Liver (tissue), 9 donors: ENCODE measurements around the gene MAGI1. TPM values are rescaled to one million over a fixed set of nuclear protein-coding genes. Genes with fewer than 3 reads are reported as not detected.

Source experiments
- DNase-seq: peaks from one replicate; pipeline ENCODE4 v3.0.0-alpha.2; 2017; ENCODE audit warnings: low spot score
- H3K27ac ChIP-seq, 2 donors: one replicate each; pipeline ENCODE4 v1.7.0; 2013; ENCODE audit warnings: inconsistent platforms in 2 of 2, low read length in 2 of 2, control low read depth in 1 of 2, low read depth in 1 of 2, mild to moderate bottlenecking in 1 of 2
- H3K27me3 ChIP-seq, 4 donors: one replicate each; pipeline versions ENCODE4 v1.6.1 to v1.7.0; 2013; ENCODE audit warnings: low read length in 3 of 4, inconsistent platforms in 1 of 4, mild to moderate bottlenecking in 1 of 4, moderate library complexity in 1 of 4; ENCODE audit not compliant: control insufficient read depth in 4 of 4, insufficient read depth in 4 of 4
- H3K36me3 ChIP-seq, 4 donors: one replicate each; pipeline versions ENCODE4 v1.6.1 to v1.7.0; 2013; ENCODE audit warnings: low read length in 3 of 4, mild to moderate bottlenecking in 3 of 4, low read depth in 1 of 4, moderate library complexity in 1 of 4; ENCODE audit not compliant: control insufficient read depth in 4 of 4, insufficient read depth in 3 of 4
- H3K4me1 ChIP-seq, 4 donors: one replicate each; pipeline versions ENCODE4 v1.6.1 to v1.7.0; 2013; ENCODE audit warnings: low read length in 3 of 4, mild to moderate bottlenecking in 3 of 4, moderate library complexity in 1 of 4; ENCODE audit not compliant: control insufficient read depth in 4 of 4, insufficient read depth in 4 of 4
- H3K4me3 ChIP-seq, 3 donors: one replicate each; pipeline versions ENCODE4 v1.6.1 to v1.7.0; 2013; ENCODE audit warnings: low read length in 3 of 3, control low read depth in 1 of 3, low read depth in 1 of 3, mild to moderate bottlenecking in 1 of 3
- H3K9ac ChIP-seq, 2 donors: one replicate each; pipeline ENCODE4 v1.7.0; 2013; ENCODE audit warnings: low read length in 2 of 2, mild to moderate bottlenecking in 2 of 2, moderate library complexity in 2 of 2, control low read depth in 1 of 2, low read depth in 1 of 2
- H3K9me3 ChIP-seq, 4 donors: one replicate each; pipeline versions ENCODE4 v1.6.1 to v1.7.0; 2013; ENCODE audit warnings: low read length in 3 of 4; ENCODE audit not compliant: control insufficient read depth in 4 of 4
- EGR1 ChIP-seq, 2 donors: IDR thresholded peaks; 2 replicates each; pipeline ENCODE4 v1.6.1; 2016 to 2018; ENCODE audit warnings: antibody characterized with exemption in 2 of 2, low read depth in 2 of 2
- FOXA1 ChIP-seq: IDR thresholded peaks from 2 replicates; pipeline ENCODE4 v1.6.1; 2016; ENCODE audit warnings: antibody characterized with exemption
- FOXA2 ChIP-seq: IDR thresholded peaks from 2 replicates; pipeline ENCODE4 v1.6.1; 2016; ENCODE audit warnings: antibody characterized with exemption
- GABPA ChIP-seq, 2 donors: IDR thresholded peaks in 1 of 2; conservative IDR thresholded peaks in 1 of 2; 2 replicates each; pipeline ENCODE4 v1.6.1; 2016; ENCODE audit warnings: antibody characterized with exemption in 2 of 2, mild to moderate bottlenecking in 1 of 2, moderate library complexity in 1 of 2
- HNF4A ChIP-seq, 2 donors: conservative IDR thresholded peaks; 2 replicates each; pipeline ENCODE4 v1.6.1; 2016; ENCODE audit warnings: antibody characterized with exemption in 2 of 2, mild to moderate bottlenecking in 2 of 2
- HNF4G ChIP-seq: IDR thresholded peaks from 2 replicates; pipeline ENCODE4 v1.6.1; 2016; ENCODE audit warnings: antibody characterized with exemption
- JUND ChIP-seq, 2 donors: IDR thresholded peaks; 2 replicates each; pipeline ENCODE4 v1.6.1; 2016; ENCODE audit warnings: antibody characterized with exemption in 2 of 2
- NR2F2 ChIP-seq: IDR thresholded peaks from 2 replicates; pipeline ENCODE4 v1.6.1; 2016; ENCODE audit warnings: antibody characterized with exemption
- RAD21 ChIP-seq, 2 donors: IDR thresholded peaks; 2 replicates each; pipeline ENCODE4 v1.6.1; 2016; ENCODE audit warnings: antibody characterized with exemption in 2 of 2, mild to moderate bottlenecking in 2 of 2
- RXRA ChIP-seq, 2 donors: IDR thresholded peaks; 2 replicates each; pipeline ENCODE4 v1.6.1; 2017 to 2018; ENCODE audit warnings: antibody characterized with exemption in 2 of 2, mild to moderate bottlenecking in 1 of 2
- SP1 ChIP-seq: IDR thresholded peaks from 2 replicates; pipeline ENCODE4 v1.6.1; 2018; ENCODE audit warnings: antibody characterized with exemption, mild to moderate bottlenecking
- TAF1 ChIP-seq: conservative IDR thresholded peaks from 2 replicates; pipeline ENCODE4 v1.6.1; 2016; ENCODE audit warnings: antibody characterized with exemption, mild to moderate bottlenecking
- YY1 ChIP-seq: IDR thresholded peaks from 2 replicates; pipeline ENCODE4 v1.6.1; 2016; ENCODE audit warnings: antibody characterized with exemption, mild to moderate bottlenecking
- WGBS: extraction: QIAGEN DNeasy Blood & Tissue Kit; methylation state at CpG from one replicate; pipeline ENCODE4 v1.1.7; 2013; 5-methylcytosine and 5-hydroxymethylcytosine counted together
- polyA plus RNA-seq, 2 donors: library from polyadenylated mRNA; stranded (reverse) in 1 of 2; unstranded in 1 of 2; fragments of 200-250 nt in 1 of 2; fragments of >200 nt in 1 of 2; fragmentation: Nextera tagmentation in 1 of 2; extraction: Ambion mirVana in 1 of 2; gene quantifications; one replicate each; pipeline versions ENCODE4 v1.2.1 to v1.2.3, GENCODE V29; 2013 to 2015
- total RNA-seq, 2 donors: library from RNA; depleted of rRNA; stranded (reverse); fragments of >200 nt; gene quantifications; one replicate each; pipeline ENCODE4 v1.2.3, GENCODE V29; 2014
- TF ChIP-seq, protein P1 (sequence below): IDR thresholded peaks from 2 replicates; pipeline ENCODE4 v1.6.1; 2016; ENCODE audit warnings: antibody characterized with exemption
- TF ChIP-seq, protein P2 (sequence below): IDR thresholded peaks from 2 replicates; pipeline ENCODE4 v1.6.1; 2016; ENCODE audit warnings: antibody characterized with exemption
- TF ChIP-seq, protein P3 (sequence below): fragments of 150-350 bp; IDR thresholded peaks from 2 replicates; pipeline ENCODE4 v1.5.1; 2017; ENCODE audit warnings: improper control_type of control experiment, low read depth, low read length; ENCODE audit not compliant: missing input control
- TF ChIP-seq, protein P4 (sequence below): IDR thresholded peaks from 2 replicates; pipeline ENCODE4 v1.6.1; 2016; ENCODE audit warnings: antibody characterized with exemption, mild to moderate bottlenecking
- TF ChIP-seq, protein P5 (sequence below): IDR thresholded peaks from 2 replicates; pipeline ENCODE4 v1.6.1; 2016; ENCODE audit warnings: antibody characterized with exemption
- donor health status: healthy.
- donor health status: healthy.
- donor health status: healthy.
- donor health status: healthy.
- donor health status: healthy.

Gene MAGI1
- total and polyA plus RNA-seq, 4 donors, result 9.6 to 68.8 (median 14.0) TPM

DNA sequence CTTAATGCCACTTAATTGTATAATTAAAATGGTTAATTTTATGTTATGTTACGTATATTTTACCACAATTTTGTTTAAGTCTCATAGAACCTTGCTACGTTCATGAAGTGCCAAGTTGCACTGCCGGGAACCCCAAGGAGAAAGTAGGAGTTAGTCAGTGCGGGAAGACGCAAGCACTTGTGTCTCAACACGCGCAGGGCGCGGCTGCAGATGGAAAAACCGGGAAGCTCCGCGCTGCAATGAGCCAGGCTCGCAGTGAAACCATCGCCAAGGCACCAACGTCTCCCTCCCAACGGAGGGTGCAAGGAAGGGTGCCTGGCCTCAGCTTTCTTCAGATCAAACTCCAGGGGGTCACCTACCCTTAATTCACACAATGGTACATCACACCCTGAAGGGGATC, 21.6 kb downstream of the MAGI1 start:
- Histone ChIP-seq H3K36me3 (no peaks in the 10 kb centered on the region), H3K27me3 (no peaks in the 10 kb centered on the region), H3K4me1 (peaks cover 7 to 22% (median 14%) of the 10 kb centered on the region in 4 donors), H3K9me3 (no peaks in the 10 kb centered on the region), H3K9ac (no peak overlapping the region), H3K4me3 (no peak overlapping the region), H3K27ac (no peak overlapping the region)
- no peak for TF ChIP-seq RXRA (IDR thresholded peaks at IDR 0.05)
- TF ChIP-seq, protein P1, sequence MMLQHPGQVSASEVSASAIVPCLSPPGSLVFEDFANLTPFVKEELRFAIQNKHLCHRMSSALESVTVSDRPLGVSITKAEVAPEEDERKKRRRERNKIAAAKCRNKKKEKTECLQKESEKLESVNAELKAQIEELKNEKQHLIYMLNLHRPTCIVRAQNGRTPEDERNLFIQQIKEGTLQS, result no peak
- TF ChIP-seq NR2F2, result no peak
- TF ChIP-seq HNF4A (conservative IDR thresholded peaks at IDR 0.05), result no peak
- TF ChIP-seq, protein P2, sequence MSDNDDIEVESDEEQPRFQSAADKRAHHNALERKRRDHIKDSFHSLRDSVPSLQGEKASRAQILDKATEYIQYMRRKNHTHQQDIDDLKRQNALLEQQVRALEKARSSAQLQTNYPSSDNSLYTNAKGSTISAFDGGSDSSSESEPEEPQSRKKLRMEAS, result no peak
- TF ChIP-seq, protein P3, sequence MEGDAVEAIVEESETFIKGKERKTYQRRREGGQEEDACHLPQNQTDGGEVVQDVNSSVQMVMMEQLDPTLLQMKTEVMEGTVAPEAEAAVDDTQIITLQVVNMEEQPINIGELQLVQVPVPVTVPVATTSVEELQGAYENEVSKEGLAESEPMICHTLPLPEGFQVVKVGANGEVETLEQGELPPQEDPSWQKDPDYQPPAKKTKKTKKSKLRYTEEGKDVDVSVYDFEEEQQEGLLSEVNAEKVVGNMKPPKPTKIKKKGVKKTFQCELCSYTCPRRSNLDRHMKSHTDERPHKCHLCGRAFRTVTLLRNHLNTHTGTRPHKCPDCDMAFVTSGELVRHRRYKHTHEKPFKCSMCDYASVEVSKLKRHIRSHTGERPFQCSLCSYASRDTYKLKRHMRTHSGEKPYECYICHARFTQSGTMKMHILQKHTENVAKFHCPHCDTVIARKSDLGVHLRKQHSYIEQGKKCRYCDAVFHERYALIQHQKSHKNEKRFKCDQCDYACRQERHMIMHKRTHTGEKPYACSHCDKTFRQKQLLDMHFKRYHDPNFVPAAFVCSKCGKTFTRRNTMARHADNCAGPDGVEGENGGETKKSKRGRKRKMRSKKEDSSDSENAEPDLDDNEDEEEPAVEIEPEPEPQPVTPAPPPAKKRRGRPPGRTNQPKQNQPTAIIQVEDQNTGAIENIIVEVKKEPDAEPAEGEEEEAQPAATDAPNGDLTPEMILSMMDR, result no peak
- TF ChIP-seq HNF4G, result no peak
- TF ChIP-seq YY1, result no peak
- TF ChIP-seq GABPA (IDR thresholded peaks at IDR 0.05 in 1 of 2, conservative IDR thresholded peaks at IDR 0.05 in 1 of 2), result no peak
- no peak for TF ChIP-seq FOXA1
- TF ChIP-seq TAF1, result no peak
- no peak for TF ChIP-seq JUND (IDR thresholded peaks at IDR 0.05)
- TF ChIP-seq EGR1 (IDR thresholded peaks at IDR 0.05; ENCODE audit: low read depth in 2 of 2), result no peak
- TF ChIP-seq, protein P4, sequence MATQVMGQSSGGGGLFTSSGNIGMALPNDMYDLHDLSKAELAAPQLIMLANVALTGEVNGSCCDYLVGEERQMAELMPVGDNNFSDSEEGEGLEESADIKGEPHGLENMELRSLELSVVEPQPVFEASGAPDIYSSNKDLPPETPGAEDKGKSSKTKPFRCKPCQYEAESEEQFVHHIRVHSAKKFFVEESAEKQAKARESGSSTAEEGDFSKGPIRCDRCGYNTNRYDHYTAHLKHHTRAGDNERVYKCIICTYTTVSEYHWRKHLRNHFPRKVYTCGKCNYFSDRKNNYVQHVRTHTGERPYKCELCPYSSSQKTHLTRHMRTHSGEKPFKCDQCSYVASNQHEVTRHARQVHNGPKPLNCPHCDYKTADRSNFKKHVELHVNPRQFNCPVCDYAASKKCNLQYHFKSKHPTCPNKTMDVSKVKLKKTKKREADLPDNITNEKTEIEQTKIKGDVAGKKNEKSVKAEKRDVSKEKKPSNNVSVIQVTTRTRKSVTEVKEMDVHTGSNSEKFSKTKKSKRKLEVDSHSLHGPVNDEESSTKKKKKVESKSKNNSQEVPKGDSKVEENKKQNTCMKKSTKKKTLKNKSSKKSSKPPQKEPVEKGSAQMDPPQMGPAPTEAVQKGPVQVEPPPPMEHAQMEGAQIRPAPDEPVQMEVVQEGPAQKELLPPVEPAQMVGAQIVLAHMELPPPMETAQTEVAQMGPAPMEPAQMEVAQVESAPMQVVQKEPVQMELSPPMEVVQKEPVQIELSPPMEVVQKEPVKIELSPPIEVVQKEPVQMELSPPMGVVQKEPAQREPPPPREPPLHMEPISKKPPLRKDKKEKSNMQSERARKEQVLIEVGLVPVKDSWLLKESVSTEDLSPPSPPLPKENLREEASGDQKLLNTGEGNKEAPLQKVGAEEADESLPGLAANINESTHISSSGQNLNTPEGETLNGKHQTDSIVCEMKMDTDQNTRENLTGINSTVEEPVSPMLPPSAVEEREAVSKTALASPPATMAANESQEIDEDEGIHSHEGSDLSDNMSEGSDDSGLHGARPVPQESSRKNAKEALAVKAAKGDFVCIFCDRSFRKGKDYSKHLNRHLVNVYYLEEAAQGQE, result no peak
- TF ChIP-seq FOXA2, result no peak
- no peak for TF ChIP-seq RAD21 (IDR thresholded peaks at IDR 0.05)
- TF ChIP-seq, protein P5, sequence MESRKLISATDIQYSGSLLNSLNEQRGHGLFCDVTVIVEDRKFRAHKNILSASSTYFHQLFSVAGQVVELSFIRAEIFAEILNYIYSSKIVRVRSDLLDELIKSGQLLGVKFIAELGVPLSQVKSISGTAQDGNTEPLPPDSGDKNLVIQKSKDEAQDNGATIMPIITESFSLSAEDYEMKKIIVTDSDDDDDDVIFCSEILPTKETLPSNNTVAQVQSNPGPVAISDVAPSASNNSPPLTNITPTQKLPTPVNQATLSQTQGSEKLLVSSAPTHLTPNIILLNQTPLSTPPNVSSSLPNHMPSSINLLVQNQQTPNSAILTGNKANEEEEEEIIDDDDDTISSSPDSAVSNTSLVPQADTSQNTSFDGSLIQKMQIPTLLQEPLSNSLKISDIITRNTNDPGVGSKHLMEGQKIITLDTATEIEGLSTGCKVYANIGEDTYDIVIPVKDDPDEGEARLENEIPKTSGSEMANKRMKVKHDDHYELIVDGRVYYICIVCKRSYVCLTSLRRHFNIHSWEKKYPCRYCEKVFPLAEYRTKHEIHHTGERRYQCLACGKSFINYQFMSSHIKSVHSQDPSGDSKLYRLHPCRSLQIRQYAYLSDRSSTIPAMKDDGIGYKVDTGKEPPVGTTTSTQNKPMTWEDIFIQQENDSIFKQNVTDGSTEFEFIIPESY, result no peak
- TF ChIP-seq SP1, result no peak
- WGBS, result 97% methylated on average over 16 of the region's 16 CpGs
- no peak for DNase-seq
